ENCODE results near the gene DNAJC25.

- no peak for TF ChIP-seq POLR2A (IDR thresholded peaks at IDR 0.05)
- TF ChIP-seq CTCF (IDR thresholded peaks at IDR 0.05) = no peak
These were observed 28.1 kb upstream of the DNAJC25 start for GRCh38 chr9:111603041-111603440.
